ENCODE data around the gene FNDC10.
"Not testable (repeated sequence)": the region's sequence is repeated elsewhere in the genome, so short reads cannot be mapped to it uniquely, and the experiment has no call there.

The FNDC10 gene

GRCh38 chr1:1599935-1600860 lies at the start of gene FNDC10:
FNDC10 (minus strand) TSS chr1:1600135; CDS start chr1:1600015, 120 bp downstream.
- DNase-seq = no peak

- DNase-seq = not testable (repeated sequence)
Observed at GRCh38 chr1:1648265-1648664, 48.3 kb upstream of the FNDC10 start.

- not testable (repeated sequence) for DNase-seq
Observed at GRCh38 chr1:1647567-1648241, 47.8 kb upstream of the FNDC10 start.

DNA sequence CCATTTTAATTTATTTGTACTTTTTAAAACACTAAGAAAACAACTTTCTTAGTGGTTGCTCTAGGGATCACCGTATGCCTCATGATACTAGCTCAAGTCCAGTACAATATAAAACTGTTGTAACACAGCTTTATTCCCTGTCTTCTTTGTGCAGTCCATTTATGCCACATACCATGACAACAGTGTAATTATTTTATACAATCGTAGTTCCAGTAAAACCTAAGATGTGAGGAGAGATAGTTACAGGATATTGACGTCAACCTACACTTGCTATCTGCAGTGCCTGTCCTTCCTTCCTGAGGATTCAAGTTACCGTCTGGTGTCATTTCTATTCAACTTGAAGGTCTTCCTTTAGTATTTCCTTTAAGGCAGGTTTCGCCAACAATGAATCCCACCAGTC lies 46.4 kb upstream of the FNDC10 start:
- not testable (repeated sequence) for DNase-seq

DNA sequence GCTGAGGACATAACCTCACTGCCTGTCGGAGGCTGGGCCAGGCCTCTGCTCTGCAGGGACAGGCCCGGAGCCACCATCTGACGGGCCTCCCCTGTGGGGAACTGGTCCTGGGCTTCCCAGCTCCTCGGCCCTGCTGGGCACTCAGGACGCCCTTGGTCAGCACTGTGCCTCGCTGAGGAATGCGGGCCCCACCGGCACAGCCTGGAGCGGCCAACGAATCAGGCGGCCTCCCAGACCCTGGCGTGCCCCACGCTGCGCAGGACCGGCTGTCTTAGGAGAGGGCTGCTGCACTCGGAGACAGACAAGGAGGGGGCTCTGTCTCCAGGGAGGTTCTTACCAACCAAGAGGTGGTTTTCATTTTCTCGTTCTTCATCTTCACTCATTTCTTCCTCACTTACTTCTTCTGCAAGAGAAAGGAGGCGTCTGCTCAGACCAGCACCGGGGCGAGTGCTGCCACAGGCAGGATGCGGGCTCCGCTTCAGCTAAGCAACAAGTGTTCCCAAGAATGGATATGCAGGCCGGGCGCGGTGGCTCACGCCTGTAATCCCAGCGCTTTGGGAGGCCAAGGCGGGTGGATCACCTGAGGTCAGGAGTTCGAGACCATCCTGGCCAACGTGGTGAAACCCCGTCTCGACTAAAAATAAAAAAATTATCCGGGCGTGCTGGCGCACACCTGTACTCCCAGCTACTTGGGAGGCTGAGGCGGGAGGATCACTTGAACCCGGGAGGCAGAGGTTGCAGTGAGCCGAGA lies 41.0 kb upstream of the FNDC10 start:
- DNase-seq = not testable (repeated sequence)

GRCh38 chr1:1640081-1640480 lies 40.1 kb upstream of the FNDC10 start:
- DNase-seq = not testable (repeated sequence)

- DNase-seq = not testable (repeated sequence)
Observed at GRCh38 chr1:1639368-1639767, 39.4 kb upstream of the FNDC10 start.

DNA sequence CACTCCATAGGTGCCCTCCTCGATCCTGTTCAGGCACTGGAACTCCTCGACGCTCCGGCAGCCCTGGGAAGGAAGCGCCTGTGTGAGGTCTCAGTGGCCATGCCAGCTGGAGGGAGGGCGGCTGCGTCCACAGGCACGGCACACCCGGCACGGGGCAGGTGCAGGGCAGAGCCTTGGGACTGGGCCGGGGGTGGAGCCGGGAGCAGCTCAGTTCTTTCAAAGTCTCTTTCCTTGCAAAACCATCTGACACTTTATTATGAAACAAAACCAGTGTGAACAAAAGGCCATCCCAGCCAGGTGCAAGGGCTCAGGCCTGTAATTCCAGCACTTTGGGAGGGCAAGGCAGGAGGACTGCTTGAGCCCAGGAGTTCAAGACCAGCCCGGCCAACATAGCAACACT lies 38.6 kb upstream of the FNDC10 start:
- not testable (repeated sequence) for DNase-seq

DNA sequence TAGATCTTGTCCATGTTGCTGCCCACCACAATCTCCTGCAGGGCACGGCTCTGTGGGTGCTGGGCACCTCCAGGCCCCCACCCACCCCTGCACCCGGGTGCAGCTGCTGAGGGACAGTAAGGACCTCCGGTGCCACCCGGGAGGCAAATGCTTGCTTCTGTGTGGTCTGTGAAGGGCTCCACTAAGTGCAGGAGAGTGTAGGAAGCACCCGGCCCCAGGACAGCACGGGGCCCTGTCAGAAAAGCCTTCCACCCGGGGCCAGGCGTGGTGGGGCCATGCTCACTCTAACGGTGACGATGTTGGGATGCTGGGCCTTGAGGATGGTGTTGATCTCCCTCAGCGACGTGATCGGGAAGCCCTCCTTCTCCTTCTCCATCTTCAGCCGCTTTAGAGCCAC lies 37.5 kb upstream of the FNDC10 start:
- DNase-seq = not testable (repeated sequence)

- DNase-seq = not testable (repeated sequence)
Observed at GRCh38 chr1:1636621-1637478, 36.9 kb upstream of the FNDC10 start.

- not testable (repeated sequence) for DNase-seq
Observed at GRCh38 chr1:1634613-1635012, 34.7 kb upstream of the FNDC10 start.

GRCh38 chr1:1633409-1633808 lies 33.5 kb upstream of the FNDC10 start:
- not testable (repeated sequence) for DNase-seq

DNA sequence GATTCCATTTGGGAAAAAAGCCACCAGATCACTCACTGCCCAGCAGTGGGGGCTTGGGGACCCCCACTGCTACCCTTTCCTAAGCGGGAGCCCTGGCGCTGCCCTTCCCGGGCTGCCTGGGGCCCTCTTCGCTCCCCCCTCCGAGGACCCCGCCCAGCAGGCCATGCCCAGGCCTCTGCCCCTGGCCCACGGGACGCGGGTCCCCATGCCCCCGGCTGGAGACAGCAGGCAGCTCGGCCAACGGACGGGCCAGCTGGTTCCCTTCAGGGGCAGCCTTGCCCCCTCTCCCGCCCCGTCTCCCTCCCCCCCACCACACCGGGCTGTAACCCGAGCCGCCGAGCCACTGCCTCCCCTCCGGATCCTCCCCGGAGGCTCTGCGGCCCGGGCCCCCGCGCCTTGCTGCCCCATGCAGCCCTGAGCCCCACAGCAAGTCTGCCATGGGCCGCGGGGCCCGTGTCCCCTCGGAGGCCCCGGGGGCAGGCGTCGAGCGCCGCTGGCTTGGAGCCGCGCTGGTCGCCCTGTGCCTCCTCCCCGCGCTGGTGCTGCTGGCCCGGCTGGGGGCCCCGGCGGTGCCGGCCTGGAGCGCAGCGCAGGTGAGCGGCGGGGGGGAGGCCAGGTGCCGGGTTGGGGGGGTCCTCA lies 32.0 kb upstream of the FNDC10 start, which contains the start of gene MMP23B:
Gene MMP23B (plus strand): TSS at position 392 of the 639 bp plus-strand sequence. CDS start 46 bp downstream, at position 438.
- no peak for DNase-seq

- DNase-seq = no peak
Observed at GRCh38 chr1:1630965-1631781, 31.2 kb upstream of the FNDC10 start.

DNA sequence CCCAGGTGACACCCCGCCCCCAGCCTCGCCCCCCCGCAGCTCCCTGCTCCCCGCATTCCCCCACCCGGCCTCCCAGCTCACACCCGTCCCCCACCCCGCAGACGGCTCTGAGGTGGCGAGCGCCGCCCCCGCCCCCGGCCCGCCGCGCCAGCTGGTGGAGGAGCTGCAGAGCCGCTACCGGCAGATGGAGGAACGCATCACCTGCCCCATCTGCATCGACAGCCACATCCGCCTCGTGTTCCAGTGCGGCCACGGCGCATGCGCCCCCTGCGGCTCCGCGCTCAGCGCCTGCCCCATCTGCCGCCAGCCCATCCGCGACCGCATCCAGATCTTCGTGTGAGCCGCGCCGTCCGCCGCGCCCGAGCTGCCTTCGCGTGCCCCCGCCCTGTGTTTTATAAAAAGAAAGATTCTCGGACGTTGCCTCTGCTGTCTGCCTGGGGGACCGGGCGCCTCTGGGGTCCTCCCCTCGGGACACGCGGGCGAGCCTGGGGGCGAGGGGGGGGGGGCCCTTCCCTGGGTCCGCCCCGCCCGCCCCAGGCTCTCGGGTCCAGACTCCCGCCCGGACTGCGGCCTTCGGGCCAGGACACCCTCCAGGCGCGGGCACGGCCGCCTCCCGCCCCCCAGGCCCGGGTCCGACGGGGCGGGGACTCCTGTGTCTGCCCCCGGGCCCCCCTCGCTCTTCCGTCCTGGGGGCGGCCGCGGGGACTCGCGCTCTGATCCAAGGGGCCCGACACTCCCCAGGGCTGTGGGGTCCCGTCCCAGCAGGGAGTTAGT lies 30.4 kb upstream of the FNDC10 start:
- no peak for DNase-seq

DNA sequence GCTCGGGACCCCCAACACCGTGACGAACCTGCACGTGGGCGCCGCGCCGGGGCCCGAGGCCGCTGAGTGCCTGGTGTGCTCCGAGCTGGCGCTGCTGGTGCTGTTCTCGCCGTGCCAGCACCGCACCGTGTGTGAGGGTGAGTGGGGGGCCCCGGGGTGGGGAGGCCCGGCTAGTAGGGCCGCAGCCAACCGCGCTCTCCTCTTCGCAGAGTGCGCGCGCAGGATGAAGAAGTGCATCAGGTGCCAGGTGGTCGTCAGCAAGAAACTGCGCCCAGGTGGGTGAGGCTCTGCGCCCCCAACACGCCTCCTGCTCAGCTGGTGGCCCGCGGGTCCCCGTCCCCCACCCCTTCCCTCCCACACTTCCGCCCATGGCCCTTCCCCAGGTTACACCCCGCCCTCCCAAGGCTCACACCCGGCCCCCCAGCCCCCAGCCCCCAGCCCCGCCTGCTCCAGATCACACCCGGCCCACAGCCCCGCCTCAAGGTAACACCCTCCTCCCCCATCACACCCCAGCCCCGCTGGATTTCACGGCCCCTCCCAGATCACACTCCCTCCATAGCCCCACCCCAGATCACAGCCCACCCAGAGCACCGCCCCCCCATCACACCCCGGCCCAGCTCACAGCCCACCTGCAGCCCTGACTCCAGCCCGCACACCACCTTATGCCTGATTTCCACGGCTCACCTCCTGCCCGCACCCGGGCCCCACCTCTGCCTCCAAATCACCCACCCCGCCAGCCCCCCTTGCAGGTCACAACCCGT lies 29.7 kb upstream of the FNDC10 start:
- no peak for DNase-seq

DNA sequence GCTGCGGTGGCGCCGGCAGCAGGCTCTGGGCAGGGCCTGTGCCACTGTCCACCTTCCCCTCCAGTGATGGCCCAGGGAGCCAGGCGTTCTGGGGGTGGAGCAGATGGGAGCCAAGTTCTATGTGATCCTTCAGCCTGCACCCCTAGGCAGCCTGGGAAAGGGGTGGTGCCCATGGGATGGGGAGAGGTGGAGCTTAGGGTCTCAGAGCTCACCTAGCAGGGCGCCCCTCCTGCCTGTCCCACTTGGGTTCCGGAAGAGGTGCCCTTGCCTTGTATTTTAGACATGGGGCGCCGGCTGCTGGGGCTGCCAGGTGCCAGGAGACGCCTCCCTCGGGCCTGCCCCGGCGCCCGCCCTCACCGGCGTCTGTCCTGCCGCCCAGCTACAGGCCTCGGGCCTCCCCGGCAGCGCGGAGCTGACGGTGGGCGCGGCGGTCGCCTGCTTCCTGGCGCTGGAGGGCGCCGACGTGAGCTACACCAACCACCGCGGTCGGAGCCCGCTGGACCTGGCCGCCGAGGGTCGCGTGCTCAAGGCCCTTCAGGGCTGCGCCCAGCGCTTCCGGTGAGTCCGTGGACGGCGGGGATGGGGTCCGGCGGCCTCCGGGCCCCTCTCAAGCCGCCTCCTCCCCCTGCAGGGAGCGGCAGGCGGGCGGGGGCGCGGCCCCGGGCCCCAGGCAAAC lies 29.0 kb upstream of the FNDC10 start:
- DNase-seq = no peak
